ENCODE data around the gene MYEOV. TPM values are rescaled to one million over a fixed set of nuclear protein-coding genes. Genes with fewer than 3 reads are reported as not detected.

The MYEOV gene
- total RNA-seq, 1 donor from 2014 or later: 1.2 TPM

DNA sequence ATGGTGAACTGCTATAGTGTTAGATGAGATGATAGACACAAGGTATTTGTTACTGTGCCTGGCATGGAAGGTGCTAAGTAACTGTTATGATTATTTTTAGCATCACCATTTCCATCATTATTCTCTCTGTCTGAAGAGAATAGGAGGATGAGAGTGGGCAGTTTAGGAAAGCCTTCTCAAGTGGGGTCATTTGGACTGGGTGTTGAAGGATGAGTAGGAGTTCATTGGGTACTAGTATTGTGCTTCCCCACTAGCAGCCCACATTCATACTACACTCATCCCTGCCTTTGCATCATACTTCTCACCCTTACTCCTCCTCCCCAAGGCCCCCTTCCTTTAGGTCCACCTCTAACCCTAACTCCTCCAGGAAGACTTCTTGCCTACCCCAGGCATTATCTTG is 20.6 kb downstream of the MYEOV start:
- no peak for DNase-seq (ENCODE audit: extremely low read depth, low read depth, low spot score)

DNA sequence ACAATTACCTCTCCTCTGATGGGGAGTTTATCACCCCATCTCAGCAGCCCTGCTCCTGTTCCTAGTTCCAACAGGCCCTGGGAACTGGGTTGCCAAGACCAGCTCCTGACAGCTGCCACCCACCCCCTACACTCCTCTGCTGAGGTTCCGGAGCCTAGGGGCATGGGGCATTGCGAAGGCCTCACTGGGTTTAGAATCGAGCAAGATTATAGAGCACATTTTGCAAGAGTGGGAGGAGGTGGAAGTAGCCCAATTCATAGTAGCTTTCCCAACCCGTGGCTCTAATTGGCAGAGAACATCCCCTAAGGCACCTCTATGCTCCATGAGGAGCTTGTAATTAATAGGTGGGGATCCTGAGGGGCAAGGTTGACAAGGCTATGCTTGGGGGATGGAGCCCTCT is 23.0 kb downstream of the MYEOV start:
- no peak for DNase-seq (ENCODE audit: extremely low read depth, low read depth, low spot score)

DNA sequence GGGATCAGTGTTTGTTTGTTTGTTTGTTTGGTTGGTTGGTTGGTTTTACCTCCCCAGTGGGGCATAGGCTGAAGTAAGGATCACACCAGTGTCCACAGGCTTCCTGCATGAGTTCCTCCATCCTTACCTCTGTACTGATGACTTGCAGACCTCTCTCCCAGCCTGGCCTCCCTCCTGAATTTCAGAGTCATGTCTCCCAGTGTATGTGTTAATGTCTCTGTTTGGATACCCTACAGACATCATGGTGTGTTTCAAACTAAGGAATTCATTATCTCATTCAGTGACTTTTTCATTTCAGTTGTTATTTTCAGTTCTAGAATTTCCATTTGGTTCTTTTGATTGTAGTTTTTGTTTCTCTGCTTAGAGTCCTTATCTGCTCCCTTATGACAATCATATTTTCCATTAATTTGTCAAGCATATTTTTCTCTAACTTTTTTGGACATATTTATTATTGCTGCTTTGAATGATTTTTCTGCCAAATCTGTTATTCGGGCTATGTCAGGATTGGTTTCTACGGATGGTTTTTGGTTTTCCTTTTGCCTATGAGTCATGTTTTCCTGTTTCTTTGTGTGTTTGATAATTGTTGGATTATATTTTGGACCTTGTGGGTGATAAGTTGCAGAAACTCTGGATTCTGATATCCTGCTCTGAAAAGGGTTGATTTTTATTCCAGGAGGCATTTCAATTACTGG is 23.6 kb downstream of the MYEOV start:
- DNase-seq (ENCODE audit: extremely low read depth, low read depth, low spot score): no peak

DNA sequence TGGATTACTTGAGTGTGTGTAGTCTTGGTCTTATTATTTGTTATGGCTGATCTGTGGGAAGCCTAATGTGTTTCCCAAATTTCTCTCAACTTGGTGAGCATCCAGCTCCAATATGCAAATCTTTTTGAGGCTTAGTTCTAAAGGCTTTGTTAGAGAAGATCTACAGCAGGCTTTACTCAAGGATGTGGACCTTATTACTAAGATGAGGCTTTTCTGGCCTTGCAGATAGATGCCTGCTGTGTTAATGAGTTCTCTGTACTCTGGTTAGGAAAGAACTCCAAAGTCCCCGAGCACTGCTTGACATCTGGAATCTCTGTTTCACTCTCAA is 24.1 kb downstream of the MYEOV start:
- DNase-seq (ENCODE audit: extremely low read depth, low read depth, low spot score): no peak

DNA sequence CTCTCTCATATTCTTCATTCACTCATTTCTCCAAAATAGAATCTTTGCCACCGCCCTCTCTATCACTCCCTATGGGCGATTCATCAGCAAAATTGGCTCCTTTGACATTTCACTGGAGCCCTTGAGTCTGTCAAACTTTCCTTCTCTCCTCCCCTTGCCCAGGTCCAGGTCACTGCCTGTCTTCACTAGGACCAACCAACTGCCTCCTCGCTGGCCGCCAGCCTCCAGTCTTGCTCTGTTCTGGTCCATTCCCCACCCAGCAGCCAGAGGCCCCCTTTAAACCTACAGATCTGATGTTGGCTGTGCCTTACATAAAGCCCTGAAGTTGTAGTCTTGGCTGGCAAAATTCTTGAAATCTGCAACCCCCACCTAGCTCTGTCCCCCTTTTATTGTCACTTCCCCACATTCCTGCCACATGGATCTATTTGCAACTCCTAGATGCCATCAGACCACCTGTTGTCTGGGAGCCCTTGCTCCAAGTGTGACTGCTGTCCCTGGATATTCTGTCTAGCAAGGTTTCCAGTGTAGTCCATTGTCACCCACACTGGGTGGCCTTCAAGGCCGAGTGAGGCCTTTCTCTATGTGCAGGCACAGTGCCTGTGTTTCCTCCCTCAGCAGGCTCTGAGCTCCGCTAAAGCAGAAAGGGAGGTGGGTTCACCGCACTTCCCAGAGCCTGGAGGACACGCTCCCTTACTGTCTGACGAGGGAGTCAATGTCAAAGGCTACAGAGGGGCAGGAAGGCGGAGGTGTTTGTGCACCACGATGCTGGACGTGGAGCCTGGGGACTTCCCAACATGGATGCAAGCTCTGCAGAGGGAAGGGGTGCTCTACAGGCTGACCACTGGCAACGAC is 25.5 kb downstream of the MYEOV start:
- no peak for DNase-seq (ENCODE audit: extremely low read depth, low read depth, low spot score)

DNA sequence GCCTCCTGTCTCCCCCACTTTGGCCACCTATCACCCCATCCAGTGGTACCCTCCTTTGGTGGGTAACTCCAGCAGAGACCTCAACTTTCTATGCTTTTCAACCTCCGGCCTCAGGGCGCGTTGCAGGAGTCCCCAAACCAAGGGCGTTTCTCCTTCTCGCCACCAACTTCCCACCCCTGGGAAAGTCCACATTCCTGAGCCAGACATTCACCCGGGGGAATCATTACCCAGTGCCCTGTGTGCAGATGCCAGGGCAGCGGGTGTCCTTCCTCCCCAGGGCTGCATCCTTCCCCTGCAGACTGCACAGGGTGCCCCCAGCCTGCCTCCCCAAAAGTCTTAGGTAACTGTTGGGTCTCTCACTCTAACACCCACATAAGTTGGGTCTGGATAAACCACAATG is 26.4 kb downstream of the MYEOV start:
- no peak for DNase-seq (ENCODE audit: extremely low read depth, low read depth, low spot score)

DNA sequence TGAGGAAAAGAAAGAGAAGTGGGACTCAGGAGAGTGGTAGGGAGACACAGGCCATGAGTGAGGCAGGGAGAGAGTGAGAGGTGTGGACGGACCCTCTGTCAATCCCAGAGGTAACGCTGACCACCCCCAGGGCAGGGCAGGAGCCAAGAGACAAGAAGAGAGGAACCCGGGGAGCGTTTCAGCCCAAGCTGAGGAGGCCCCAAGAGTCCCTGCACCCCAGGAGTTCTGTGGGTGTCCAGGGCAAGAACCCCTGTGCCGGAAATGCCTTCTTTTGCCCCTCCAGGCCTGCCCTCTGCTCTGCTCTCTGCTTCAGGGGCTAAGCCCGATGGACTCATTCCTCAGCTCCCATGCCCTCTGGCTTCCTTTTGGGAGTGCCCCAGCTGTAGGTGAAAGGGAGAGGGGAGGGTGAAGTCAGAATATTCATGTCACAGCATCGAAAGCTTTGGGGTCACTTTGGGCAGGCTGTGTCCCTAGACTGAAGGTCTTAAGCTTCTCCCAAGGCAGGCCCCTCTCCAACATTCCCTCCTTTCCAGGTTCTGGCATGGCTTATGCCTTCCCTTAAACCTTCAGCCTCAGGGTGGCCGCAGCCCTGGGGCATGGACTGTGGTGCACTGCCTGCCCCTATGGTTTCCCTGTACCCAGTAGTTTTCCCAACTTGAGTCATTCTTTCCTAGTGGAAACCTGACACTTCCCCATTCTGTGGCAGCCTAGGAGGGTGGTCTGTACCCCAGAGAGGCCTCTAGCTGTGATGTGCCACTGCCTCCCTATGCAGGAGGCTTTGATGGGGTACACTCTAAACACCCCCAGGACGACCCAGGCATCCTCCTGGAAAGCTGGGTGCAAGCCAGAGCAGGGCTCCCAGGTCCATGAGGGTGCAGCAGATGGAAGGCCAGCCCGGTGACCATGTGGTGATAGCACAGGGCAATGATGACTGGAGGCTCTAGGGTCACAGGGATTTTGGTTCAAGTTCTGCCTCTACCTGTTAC is 27.1 kb downstream of the MYEOV start:
- no peak for DNase-seq (ENCODE audit: extremely low read depth, low read depth, low spot score)

DNA sequence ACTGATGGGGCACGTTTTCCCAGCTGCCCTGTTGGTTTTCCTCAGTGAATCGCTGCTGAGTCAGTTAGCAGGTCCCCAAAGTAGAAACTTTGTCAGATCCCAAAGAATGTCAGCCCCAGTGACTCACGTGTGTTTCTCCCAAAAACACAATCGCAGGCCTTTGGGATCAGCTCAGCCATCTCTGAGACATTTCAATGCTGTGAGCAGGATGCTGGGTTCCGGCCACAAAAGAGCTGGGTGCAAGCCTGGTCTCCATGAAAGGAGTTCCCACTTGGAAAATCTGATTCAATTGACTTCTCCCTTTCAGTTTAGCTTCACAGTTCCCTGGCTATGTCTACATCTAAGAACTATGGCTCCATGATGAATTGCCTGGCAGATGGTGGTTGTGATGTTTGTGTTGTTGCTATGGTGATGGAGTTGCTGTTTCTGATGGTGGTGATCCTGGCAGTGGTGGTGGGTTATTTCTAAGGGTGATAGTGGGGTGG is 28.0 kb downstream of the MYEOV start:
- no peak for DNase-seq (ENCODE audit: extremely low read depth, low read depth, low spot score)

DNA sequence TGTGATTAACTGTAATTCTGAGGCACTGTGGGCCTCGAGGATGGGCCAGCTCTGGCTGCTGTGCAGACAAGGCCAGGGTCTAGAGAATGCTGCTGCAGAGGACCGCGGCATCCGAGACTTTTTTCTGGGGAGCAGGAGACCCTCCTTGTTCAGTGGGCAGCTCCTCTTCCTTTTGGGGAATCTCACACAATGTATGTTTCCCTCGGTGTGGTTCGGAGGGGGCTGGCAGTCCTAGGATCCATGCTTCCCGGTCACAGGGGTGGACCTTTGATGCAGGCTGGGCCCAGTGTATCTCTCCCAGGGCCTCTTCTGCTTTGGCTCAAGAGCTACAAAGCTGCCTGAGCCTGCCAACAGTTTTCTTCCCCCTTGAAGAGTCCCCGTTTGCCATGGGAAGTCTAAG is 31.5 kb downstream of the MYEOV start:
- DNase-seq (ENCODE audit: extremely low read depth, low read depth, low spot score): no peak

DNA sequence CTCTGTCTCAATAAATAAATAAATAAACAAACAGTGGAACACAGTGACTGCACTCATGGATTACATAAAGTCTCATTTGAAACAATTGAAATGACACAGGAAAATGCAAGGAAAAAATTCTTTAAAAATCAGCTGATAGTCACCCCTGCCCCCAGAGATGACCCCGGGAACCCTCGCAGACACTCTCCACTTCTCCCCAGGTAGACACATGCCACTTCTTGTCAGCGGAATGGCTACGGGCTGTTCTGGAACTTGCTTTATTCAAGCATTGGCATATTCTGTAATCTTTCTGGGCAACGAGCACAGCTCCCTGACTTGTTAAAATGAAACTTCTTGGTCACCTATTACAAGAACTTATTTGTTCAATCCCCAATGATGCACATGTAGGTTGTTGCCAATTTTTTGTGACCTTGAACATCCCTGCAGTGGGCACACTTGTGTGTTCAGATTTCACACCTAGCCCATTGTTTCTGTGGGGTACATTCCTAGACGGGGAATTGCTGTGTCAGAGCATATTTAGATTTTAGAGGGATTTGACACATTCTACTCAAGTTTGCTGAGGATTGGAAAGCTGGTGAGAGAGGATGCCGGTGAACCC is 32.8 kb downstream of the MYEOV start:
- no peak for DNase-seq (ENCODE audit: extremely low read depth, low read depth, low spot score)

DNA sequence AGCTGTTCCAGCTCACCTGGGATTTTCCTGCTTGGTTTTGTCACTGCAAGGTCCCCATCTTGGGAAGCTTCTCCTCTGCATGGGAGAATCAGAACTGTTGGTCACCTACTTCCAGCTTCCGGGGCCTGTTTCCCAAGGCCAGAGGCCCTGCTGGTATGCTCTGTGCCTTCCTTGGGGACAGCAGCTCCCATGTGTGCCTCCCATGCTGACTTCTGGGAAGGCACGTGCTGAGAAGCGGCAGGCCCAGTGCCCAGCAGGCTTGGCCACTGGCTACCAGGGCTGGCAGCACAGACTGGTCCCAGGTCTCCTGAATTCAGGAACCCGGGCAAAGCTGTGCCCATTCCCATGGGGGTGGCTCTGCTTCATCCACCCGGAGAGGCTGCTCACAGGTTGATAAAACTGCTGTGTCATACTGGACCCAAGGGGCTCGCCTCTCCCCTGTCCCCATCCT is 33.8 kb downstream of the MYEOV start:
- no peak for DNase-seq (ENCODE audit: extremely low read depth, low read depth, low spot score)

DNA sequence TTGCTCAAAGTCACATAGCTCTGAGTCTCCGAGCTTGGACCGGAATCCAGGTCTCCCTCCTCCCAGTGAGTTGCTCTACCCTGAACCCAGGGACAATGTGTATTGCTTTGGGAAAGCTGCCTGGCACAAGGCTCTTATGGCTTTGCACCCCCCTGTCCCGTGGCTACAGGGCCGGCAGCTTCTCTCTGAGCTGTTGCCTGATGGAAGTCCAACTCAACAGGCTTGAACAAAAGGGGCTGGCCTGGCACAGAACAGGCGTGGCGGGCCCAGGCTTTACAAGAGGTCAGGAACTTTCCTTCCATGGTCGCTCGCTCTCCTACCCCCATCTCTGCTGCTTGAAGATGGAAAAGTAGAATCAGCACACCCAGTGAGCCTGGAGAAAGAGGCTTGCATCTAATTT is 34.3 kb downstream of the MYEOV start:
- DNase-seq (ENCODE audit: extremely low read depth, low read depth, low spot score): no peak

DNA sequence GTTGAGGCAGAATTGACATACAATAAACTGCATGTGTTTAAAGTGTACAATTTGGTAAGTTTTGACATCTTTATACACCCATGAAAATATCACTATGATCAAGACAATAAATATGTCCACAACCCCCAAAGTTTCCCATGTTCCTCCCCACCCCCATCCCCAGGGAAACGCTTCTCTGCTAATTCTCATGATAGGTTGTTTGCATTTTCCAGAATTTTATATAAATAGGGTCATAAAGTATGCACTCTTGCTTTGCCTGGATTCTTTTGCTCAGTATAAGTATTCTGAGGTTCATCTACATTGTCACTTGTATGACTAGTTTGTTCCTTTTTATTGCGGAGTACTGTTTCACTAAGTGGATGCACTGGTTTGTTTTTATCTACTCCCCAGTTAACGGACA is 35.6 kb downstream of the MYEOV start:
- no peak for DNase-seq (ENCODE audit: extremely low read depth, low read depth, low spot score)

DNA sequence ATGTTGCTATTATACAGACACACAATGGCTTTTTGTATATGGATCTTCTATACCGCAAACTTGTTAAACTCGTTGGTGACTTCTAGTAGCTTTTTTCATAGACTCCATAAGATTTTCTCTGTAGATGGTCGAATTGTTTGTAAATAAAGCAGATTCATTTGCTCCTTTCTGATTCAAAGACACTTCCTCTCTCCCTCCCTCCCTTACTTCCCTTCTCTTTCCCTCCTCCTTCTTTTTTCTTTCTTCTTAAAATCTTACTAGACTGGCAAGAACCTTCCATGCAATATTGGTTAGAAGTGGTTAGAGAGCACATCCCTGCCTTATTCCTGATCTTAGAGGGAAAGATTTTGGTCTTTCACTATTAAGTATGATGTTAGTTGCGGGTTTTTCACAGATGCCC is 36.4 kb downstream of the MYEOV start:
- no peak for DNase-seq (ENCODE audit: extremely low read depth, low read depth, low spot score)

DNA sequence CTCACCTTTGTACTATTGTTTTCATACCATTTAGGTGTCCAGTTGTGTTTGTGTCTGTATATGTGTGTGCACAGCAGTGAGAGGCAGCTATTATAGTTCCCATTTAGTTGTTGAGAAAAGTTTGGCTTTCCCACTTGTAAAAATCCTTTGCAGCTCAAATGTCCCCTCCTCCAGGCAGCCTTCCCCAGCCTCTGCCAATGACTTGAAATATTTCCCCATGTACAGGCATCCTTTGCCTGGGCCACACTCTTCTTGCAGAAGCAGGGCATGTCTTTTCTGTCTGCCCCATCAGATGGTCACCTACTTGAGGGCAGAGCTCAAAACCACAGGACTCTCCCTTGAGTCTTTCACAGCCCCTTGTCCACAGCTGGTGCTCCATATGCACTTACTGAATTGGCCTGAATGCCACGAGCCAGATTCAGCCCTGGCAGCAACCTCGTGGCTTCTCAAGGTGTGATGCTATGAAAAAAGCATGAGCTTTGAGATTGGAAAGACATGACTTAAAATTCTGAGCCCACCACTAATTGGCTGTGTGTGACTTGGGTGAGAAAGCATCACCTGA is 39.3 kb downstream of the MYEOV start:
- DNase-seq (ENCODE audit: extremely low read depth, low read depth, low spot score): no peak

DNA sequence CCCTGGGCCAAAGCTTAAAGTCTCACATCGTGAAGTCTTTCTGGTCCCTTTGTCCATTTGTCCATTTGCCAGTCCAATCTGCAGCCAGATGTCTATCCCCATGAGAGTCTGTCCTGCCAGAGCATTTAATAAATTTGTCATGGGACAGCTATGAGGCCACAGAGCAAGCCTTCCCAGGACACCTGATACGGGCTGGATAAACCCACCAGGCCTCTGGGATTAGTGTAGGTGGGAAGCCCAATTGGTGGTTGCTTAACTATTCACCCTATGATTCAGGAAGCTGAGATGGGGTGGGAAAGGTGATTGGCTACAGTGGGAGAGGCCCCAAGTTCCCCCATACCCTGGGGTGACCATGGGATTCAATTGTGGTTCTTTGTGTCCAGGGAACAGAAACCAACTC is 39.9 kb downstream of the MYEOV start:
- no peak for DNase-seq (ENCODE audit: extremely low read depth, low read depth, low spot score)

DNA sequence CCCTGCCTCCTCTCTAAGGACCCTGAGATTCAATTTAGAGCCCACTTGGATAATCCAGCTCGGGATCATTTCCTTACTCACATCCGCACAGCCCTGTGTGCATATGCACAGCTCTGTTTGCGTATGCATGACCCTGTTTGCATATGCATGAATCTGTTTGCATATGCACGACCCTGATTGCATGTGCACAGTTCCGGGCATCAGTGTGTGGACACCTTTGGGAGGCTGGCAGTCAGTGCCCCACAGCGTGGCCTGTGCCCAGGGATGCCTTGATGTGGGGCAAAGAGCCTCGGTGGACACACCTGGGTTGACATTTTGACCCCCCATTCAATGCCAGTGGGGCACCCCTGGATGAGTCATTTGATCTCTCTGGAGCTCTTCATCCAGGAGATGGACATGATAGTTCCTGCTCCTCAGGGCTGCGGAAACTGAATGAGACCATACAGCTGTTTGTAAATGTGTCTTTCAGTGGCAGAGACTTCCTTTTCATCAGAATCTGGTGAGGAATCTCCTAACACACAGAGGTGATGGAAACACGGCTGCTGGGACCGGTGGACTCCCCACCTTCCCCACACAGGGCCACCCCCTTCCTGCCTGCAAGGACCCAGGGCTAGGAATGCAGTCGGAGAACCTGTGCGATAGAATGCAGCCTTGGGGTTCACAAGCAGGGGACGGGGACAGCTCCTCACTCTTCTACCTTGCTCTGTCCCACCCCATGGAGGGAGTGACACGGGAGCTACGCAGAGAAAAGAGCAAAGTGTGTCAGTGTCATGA is 41.2 kb downstream of the MYEOV start:
- DNase-seq (ENCODE audit: extremely low read depth, low read depth, low spot score): no peak

DNA sequence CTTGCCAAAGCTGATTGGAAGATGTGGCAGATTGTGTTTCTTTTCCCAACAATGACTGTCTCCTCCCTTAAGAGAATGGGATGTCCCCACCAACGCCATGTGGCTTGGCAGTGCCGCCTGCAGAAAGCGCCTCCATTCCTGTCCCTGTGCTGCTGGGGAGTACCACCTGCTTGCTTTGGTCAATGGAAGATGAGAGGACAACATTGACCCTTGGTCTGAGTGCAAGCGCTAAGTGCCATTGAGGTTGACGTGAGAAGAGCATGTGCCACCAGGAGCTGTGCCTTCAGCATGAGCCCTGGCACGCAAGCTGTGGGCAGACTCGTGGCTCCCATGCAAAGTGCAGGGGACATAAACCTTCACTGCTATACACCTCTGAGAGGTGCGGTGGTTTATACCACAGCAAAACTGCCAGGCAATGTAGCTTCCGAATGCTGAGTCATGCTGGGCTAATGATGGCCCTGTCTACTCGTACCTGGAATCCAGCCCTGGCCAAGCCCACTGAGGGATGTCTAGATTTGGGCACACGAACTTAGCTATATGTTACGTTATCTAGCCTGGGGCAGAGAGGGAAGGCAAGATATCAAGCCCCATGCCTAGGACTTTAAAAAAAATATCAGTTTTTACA is 41.9 kb downstream of the MYEOV start:
- DNase-seq (ENCODE audit: extremely low read depth, low read depth, low spot score): no peak

DNA sequence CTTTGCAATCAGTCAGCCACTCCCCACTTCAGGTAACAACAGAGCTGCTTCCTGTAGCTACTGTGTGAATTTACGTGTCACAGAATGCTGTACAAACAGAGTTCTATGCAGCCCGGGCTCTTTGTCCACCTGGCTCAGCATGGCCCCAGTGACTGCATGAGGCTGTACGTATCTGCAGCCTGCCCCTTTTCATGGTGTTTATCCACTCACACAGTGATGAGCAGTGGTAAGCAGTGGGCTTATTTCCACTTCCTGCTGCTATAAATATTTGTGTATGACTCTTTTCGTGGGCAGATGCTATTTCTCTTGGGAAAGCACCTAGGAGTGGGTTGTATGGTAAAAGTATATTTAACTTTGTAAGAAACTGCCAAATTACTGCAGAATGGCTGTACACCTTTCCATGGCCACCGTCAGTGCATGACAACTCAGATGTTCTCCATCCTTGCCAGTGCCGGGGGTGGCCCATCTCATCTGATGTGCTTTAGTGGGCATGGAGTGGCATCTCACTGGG is 43.3 kb downstream of the MYEOV start:
- no peak for DNase-seq (ENCODE audit: extremely low read depth, low read depth, low spot score)

Data from glomerular endothelial cell (primary cell).